ENCODE data around the gene GPR160. TPM values are rescaled to one million over a fixed set of nuclear protein-coding genes. Genes with fewer than 3 reads are reported as not detected.

GPR160 gene
- total RNA-seq, 1 donor from 2014 or later, result 22.3 TPM

DNA sequence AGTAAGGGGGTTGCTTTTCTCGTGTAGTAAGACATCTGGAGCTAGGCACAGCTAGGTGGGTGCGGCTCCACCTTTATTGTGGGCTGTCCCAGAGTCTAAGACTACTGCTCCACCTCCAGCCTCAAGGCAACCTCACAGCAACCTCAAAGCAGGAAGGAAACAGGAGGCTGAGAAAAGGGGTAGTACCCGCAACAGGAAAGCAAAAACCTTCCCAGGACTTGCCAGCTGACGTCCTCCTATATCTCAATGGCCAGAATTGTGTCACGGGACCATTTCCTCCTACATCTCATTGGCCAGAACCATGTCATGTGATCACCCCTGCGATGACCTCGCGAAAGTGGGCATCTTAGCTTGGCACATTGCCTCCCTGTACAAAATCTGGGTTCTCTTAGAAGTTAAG lies 4.3 kb upstream of the GPR160 start:
- TF ChIP-seq, protein P1, sequence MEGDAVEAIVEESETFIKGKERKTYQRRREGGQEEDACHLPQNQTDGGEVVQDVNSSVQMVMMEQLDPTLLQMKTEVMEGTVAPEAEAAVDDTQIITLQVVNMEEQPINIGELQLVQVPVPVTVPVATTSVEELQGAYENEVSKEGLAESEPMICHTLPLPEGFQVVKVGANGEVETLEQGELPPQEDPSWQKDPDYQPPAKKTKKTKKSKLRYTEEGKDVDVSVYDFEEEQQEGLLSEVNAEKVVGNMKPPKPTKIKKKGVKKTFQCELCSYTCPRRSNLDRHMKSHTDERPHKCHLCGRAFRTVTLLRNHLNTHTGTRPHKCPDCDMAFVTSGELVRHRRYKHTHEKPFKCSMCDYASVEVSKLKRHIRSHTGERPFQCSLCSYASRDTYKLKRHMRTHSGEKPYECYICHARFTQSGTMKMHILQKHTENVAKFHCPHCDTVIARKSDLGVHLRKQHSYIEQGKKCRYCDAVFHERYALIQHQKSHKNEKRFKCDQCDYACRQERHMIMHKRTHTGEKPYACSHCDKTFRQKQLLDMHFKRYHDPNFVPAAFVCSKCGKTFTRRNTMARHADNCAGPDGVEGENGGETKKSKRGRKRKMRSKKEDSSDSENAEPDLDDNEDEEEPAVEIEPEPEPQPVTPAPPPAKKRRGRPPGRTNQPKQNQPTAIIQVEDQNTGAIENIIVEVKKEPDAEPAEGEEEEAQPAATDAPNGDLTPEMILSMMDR (IDR thresholded peaks at IDR 0.05), result no peak
- intact Hi-C loops (cut with DNase I), result no loop called here
- Histone ChIP-seq H3K9me3 (no peaks in the 10 kb centered on the region), H3K27me3 (no peaks in the 10 kb centered on the region), H3K4me3 (no peak overlapping the region), H3K36me3 (no peaks in the 10 kb centered on the region), H3K27ac (no peak overlapping the region), H3K4me1 (peaks cover 5% of the 10 kb centered on the region)
- DNase-seq (no peak), ATAC-seq (no peak)

DNA sequence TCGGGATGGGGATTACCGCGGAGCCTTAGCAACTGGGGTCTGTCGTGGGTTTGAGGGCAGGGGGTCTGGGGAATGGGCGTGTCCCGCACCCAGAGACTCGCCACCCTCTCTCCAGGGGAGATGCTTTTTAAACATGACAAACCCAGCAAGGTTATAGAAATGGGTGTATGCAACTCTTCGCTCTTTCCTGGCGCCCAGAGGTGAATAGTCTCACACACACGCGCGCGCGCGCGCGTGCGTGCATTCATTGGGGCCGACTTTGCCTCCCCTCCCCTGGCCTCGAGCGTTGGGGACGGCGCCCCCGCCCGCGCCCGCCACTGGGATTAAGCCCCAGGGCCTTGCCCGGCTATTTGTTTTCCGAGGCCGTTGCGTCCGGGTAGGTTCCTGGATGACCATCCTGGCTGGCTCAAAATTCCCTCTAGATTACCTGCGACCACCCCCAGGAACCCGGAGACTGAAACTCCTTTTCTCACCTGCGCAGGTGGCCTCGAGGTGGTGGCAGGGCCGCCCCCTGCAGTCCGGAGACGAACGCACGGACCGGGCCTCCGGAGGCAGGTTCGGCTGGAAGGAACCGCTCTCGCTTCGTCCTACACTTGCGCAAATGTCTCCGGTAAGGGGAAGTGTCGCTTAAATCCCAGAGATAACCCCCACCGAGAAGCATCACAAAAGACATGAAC lies 777 bp downstream of the GPR160 start:
- Histone ChIP-seq H3K4me1 (peaks cover 5% of the 10 kb centered on the region), H3K9me3 (no peaks in the 10 kb centered on the region), H3K27me3 (no peaks in the 10 kb centered on the region), H3K4me3 (peak overlapping the region; percentile 74), H3K36me3 (no peaks in the 10 kb centered on the region), H3K27ac (peak overlapping the region; percentile 66)
- intact Hi-C loops (cut with DNase I), result no loop called here
- DNase-seq, result peak; percentile 83
- ATAC-seq, result peak; percentile 66
- TF ChIP-seq, protein P1 (IDR thresholded peaks at IDR 0.05), result peak; percentile 27

DNA sequence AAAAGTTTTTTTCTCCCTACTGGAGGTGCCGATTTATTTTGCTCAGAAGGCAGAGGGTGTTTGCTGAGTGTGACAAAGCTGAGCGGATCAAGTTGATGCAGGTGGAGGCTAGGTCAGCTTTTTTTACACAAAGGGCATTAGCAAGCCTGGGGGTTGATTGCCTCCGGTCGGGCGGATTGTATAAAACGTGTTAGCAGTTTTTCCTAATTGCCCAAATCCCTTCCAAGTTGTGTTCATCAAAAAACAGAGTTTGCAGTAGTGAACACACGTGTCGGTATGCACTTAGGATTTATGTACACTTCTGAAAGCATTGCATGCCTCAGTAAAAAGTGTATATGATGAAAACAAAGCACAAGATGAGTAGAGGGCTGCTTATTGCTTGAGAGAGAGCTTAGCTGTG lies 2.6 kb downstream of the GPR160 start:
- Histone ChIP-seq H3K27ac (no peak overlapping the region), H3K36me3 (no peaks in the 10 kb centered on the region), H3K4me1 (peaks cover 5% of the 10 kb centered on the region), H3K4me3 (peak overlapping the region; percentile 74), H3K9me3 (no peaks in the 10 kb centered on the region), H3K27me3 (no peaks in the 10 kb centered on the region)
- no peak for ATAC-seq
- no peak for DNase-seq
- TF ChIP-seq, protein P1 (IDR thresholded peaks at IDR 0.05), result no peak
- intact Hi-C loops (cut with DNase I), result no loop called here

GRCh38 chr3:170043506-170043905 lies 5.7 kb downstream of the GPR160 start:
- ATAC-seq (no peak), DNase-seq (no peak)
- Histone ChIP-seq H3K36me3 (no peaks in the 10 kb centered on the region), H3K4me1 (peaks cover 8% of the 10 kb centered on the region), H3K4me3 (no peak overlapping the region), H3K27ac (no peak overlapping the region), H3K27me3 (no peaks in the 10 kb centered on the region), H3K9me3 (no peaks in the 10 kb centered on the region)
- TF ChIP-seq, protein P1 (IDR thresholded peaks at IDR 0.05), result no peak
- intact Hi-C loops (cut with DNase I), result no loop called here

DNA sequence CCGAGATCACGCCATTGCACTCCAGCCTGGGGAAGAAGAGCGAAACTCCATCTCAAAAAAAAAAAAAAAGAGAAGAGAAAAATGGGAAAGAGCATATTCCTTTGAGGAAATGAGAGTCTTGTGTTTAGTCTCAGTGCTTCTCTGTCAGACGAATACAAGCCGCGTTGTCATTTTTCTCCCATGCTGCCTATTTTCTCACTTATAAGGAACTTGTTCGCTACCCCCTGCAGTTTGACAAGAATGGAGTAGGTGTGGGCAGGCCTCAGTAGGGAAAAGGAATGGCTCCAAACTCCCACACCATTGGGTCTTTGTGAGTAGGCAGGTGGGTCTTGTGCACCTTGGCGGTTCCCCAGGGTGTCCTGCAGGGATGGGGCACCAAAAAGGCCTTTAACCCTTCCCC lies 6.5 kb downstream of the GPR160 start:
- intact Hi-C loops (cut with DNase I), result no loop called here
- TF ChIP-seq, protein P1 (IDR thresholded peaks at IDR 0.05), result no peak
- Histone ChIP-seq H3K27ac (peak overlapping the region; percentile 68), H3K4me1 (peaks cover 8% of the 10 kb centered on the region), H3K36me3 (no peaks in the 10 kb centered on the region), H3K9me3 (no peaks in the 10 kb centered on the region), H3K27me3 (no peaks in the 10 kb centered on the region), H3K4me3 (no peak overlapping the region)
- peak; percentile 38 for ATAC-seq
- no peak for DNase-seq
